ENCODE results near the gene MEGF11. TPM values are rescaled to one million over a fixed set of nuclear protein-coding genes. Genes with fewer than 3 reads are reported as not detected.

MEGF11 gene
- polyA plus RNA-seq, 2 of the 4 experiments (the other 2 are of a cell fraction): 0.25 to 0.31 TPM

DNA sequence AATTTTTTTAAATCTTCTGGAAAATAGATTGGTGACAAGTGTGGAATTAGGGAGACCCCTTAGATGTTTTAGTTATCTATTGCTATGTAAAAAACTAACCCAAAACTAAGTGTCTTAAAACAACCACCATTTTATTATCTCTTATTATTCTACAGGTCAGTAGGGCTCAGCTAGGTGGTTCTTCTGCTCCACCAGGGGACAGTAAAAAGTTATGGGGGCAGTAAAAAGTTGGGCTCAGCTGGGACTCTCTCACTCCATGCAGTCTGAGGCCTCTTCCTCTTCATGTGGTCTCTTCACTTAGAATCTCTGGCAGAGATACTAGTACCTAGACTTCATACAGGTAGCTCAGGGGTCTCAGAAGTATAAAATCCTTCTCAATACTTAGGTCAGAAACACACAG lies 21.8 kb upstream of the MEGF11 start:
- H3K4me2 ChIP-seq: no peak overlapping the region
- no peak for FAIRE-seq
- CTCF ChIA-PET: interaction anchor here (0.5 to 1.1 kb wide), 2 partner anchors 53 to 74 kb away, joined by 3 read pairs; no protein-coding TSS in a partner anchor

GRCh38 chr15:66270932-66271331 lies 17.4 kb upstream of the MEGF11 start:
- H3K9me3 ChIP-seq: peaks cover 3% of the 10 kb centered on the region; the same call in 1 of the 3 replicates
- WGBS (ENCODE audit: missing lambda C conversion rate): 46% methylated on average over 6 of the region's 6 CpGs
- DNase-seq (ENCODE audit: low read depth in 1 of 2, low spot score in 1 of 2) (no peak), ATAC-seq (no peak), FAIRE-seq (no peak)
- no peak for TF ChIP-seq NPAS2 (CRISPR knock-in tag; IDR thresholded peaks at IDR 0.05; ENCODE audit: borderline replicate concordance)
- TF ChIP-seq, protein P1, sequence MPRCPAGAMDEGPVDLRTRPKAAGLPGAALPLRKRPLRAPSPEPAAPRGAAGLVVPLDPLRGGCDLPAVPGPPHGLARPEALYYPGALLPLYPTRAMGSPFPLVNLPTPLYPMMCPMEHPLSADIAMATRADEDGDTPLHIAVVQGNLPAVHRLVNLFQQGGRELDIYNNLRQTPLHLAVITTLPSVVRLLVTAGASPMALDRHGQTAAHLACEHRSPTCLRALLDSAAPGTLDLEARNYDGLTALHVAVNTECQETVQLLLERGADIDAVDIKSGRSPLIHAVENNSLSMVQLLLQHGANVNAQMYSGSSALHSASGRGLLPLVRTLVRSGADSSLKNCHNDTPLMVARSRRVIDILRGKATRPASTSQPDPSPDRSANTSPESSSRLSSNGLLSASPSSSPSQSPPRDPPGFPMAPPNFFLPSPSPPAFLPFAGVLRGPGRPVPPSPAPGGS (IDR thresholded peaks at IDR 0.05): no peak
- no peak for TF ChIP-seq NR3C1 (IDR thresholded peaks at IDR 0.05)
- TF ChIP-seq SMC3 (IDR thresholded peaks at IDR 0.05): no peak
- no peak for TF ChIP-seq REST (IDR thresholded peaks at IDR 0.05)
- TF ChIP-seq ZC3H11A (IDR thresholded peaks at IDR 0.05): no peak
- H3K27ac ChIP-seq: no peak overlapping the region
- no peak overlapping the region for H3K4me3 ChIP-seq
- peaks cover 6% of the 10 kb centered on the region; the same call in 1 of the 3 replicates for H3K4me1 ChIP-seq
- POLR2A ChIA-PET: no interaction called here
- CTCF ChIA-PET: interaction anchor here (0.8 to 2.6 kb wide), 4 partner anchors 13 to 21 kb away, joined by 3 to 9 read pairs (median 6); partner anchors contain the start of gene MEGF11
- H3K4me2 ChIP-seq: no peak overlapping the region

More for the DNA sequence above, 21.8 kb upstream of the MEGF11 start:
- H3K27ac ChIP-seq: no peak overlapping the region
- peaks cover 3% of the 10 kb centered on the region; the same call in 1 of the 3 replicates for H3K9me3 ChIP-seq
- DNase-seq (ENCODE audit: low read depth in 1 of 2, low spot score in 1 of 2) (no peak), ATAC-seq (no peak)
- H3K4me1 ChIP-seq: no peaks in the 10 kb centered on the region
- TF ChIP-seq EHMT2 (IDR thresholded peaks at IDR 0.05; ENCODE audit: low read depth): no peak
- no peak for TF ChIP-seq TP53 (CRISPR knock-in tag; IDR thresholded peaks at IDR 0.05)
- POLR2A ChIA-PET: interaction anchor here (0.6 kb wide), 1 partner anchor 764 kb away, joined by 3 read pairs; no protein-coding TSS in a partner anchor
- H3K4me3 ChIP-seq: no peak overlapping the region

DNA sequence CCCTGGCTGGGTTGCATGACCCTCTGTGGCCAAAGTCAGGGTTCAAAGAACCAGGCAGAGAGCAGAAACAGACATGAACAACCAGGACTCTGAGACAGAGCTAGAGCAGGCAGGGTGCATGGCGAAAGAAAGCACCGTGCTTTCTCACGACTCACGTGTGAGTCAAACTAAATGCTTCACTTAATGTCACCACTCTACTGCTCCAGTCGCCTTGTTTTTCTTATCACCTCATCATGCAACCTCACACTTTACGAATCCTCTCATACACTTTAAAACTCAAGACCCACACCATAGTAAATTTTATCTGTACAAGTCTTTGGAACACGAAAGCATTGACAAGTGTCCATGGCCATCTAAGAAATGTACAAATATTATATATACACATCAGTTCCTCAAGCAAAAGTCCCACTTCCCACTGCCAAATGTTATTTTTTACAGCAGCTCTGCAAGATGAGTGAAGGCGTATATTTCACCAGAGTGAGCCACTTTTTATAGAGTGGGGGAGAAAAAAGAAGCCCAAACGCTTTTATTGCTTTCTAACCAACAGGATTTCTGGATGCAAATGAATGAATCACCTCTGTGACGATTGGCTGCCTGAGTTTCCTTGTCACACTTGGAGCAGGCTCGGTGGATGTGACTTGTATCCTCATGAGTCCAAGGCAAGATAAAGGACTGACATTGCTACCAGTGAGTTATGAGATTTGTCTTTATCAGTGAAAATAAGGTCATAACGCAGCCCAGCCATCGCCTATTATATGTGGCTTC lies 16.0 kb upstream of the MEGF11 start:
- TF ChIP-seq BHLHE40 (IDR thresholded peaks at IDR 0.05; ENCODE audit: low read depth, low read length): no peak
- TF ChIP-seq CEBPB (IDR thresholded peaks at IDR 0.05): no peak
- TF ChIP-seq MAFK (IDR thresholded peaks at IDR 0.05; ENCODE audit: partially characterized antibody): no peak
- TF ChIP-seq PHF8 (IDR thresholded peaks at IDR 0.05; ENCODE audit: borderline replicate concordance, low read depth): no peak
- TF ChIP-seq RARB (CRISPR knock-in tag; IDR thresholded peaks at IDR 0.05): no peak
- no peak for TF ChIP-seq HOXA7 (CRISPR knock-in tag; IDR thresholded peaks at IDR 0.05)
- TF ChIP-seq, protein P2, sequence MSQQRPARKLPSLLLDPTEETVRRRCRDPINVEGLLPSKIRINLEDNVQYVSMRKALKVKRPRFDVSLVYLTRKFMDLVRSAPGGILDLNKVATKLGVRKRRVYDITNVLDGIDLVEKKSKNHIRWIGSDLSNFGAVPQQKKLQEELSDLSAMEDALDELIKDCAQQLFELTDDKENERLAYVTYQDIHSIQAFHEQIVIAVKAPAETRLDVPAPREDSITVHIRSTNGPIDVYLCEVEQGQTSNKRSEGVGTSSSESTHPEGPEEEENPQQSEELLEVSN (IDR thresholded peaks at IDR 0.05; ENCODE audit: borderline replicate concordance, low read depth): no peak
- ChIA-PET CTCF (interaction anchor here (0.8 to 2.6 kb wide), 4 partner anchors 9 to 17 kb away, joined by 3 to 9 read pairs (median 4); partner anchors contain the start of gene MEGF11), POLR2A (no interaction called here)
- Histone ChIP-seq H3K4me3 (no peak overlapping the region), H3K27ac (no peak overlapping the region), H3K4me2 (no peak overlapping the region), H3K9me3 (no peaks in the 10 kb centered on the region), H3K4me1 (peaks cover 6% of the 10 kb centered on the region; the same call in 1 of the 3 replicates)
- DNase-seq (ENCODE audit: low read depth in 1 of 2, low spot score in 1 of 2) (peak in 1 of 2 experiments; percentile 34), ATAC-seq (peak; percentile 12 to 57; a peak in 3 of 6 replicates), FAIRE-seq (no peak)
- WGBS (ENCODE audit: missing lambda C conversion rate): 50% methylated on average over 13 of the region's 13 CpGs
